HG03139 (cell line): ENCODE data around the gene MEIOC.
"Not testable (repeated sequence)": the region's sequence is repeated elsewhere in the genome, so short reads cannot be mapped to it uniquely, and the experiment has no call there.

ENCODE experiments used
- ATAC-seq: cut with Tn5 transposase; IDR thresholded peaks from one replicate; pipeline ENCODE4 v1.9.1; 2021; ENCODE audit not compliant: unreplicated experiment

MEIOC gene

GRCh38 chr17:44646280-44646679, 10.0 kb upstream of the MEIOC start:
- no peak for ATAC-seq

- no peak for ATAC-seq
Observed at GRCh38 chr17:44647736-44648135, 8.5 kb upstream of the MEIOC start.

GRCh38 chr17:44648963-44649362, 7.3 kb upstream of the MEIOC start:
- ATAC-seq = no peak

GRCh38 chr17:44651228-44651627, 5.0 kb upstream of the MEIOC start:
- no peak for ATAC-seq

- no peak for ATAC-seq
Observed at GRCh38 chr17:44652727-44653126, 3.5 kb upstream of the MEIOC start.

- no peak for ATAC-seq
Observed at GRCh38 chr17:44653384-44653783, 2.9 kb upstream of the MEIOC start.

GRCh38 chr17:44653954-44654353, 2.3 kb upstream of the MEIOC start:
- no peak for ATAC-seq

GRCh38 chr17:44661835-44662234, 5.6 kb downstream of the MEIOC start:
- no peak for ATAC-seq

- ATAC-seq = no peak
Observed at GRCh38 chr17:44663095-44663494, 6.8 kb downstream of the MEIOC start.

- ATAC-seq = no peak
Observed at GRCh38 chr17:44664867-44665266, 8.6 kb downstream of the MEIOC start.

- no peak for ATAC-seq
Observed at GRCh38 chr17:44666006-44666405, 9.7 kb downstream of the MEIOC start.

GRCh38 chr17:44672479-44673093, 16.3 kb downstream of the MEIOC start:
- ATAC-seq = no peak

- ATAC-seq = no peak
Observed at GRCh38 chr17:44673893-44674292, 17.6 kb downstream of the MEIOC start.

- ATAC-seq = no peak
Observed at GRCh38 chr17:44677136-44677535, 20.9 kb downstream of the MEIOC start.

- not testable (repeated sequence) for ATAC-seq
Observed at GRCh38 chr17:44683303-44683702, 27.0 kb downstream of the MEIOC start.

GRCh38 chr17:44687756-44688155, 31.5 kb downstream of the MEIOC start:
- no peak for ATAC-seq

GRCh38 chr17:44688200-44688599, 31.9 kb downstream of the MEIOC start:
- ATAC-seq = no peak

- ATAC-seq = no peak
Observed at GRCh38 chr17:44688675-44689476, 32.6 kb downstream of the MEIOC start.

- ATAC-seq = peak; percentile 71
Observed at GRCh38 chr17:44689477-44690217, 33.4 kb downstream of the MEIOC start, which contains the start of gene CCDC43. Gene CCDC43, minus strand, starts transcription at chr17:44689776. Its CDS starts 23 bp downstream, at chr17:44689753.

- ATAC-seq = not testable (repeated sequence)
Observed at GRCh38 chr17:44690746-44691306, 34.6 kb downstream of the MEIOC start.

GRCh38 chr17:44693609-44694008, 37.3 kb downstream of the MEIOC start:
- no peak for ATAC-seq
